GM19463 (cell line): Measurements from ENCODE around the gene SIK3.

ENCODE experiments used
- ATAC-seq: cut with Tn5 transposase; IDR thresholded peaks from one replicate; pipeline ENCODE4 v1.9.1; 2021; ENCODE audit warnings: mild to moderate bottlenecking, moderate library complexity; ENCODE audit not compliant: unreplicated experiment

Gene SIK3

GRCh38 chr11:116829525-116830183 is 268.6 kb downstream of the SIK3 start, which contains the start of gene APOC3:
Gene APOC3 (plus strand): TSS chr11:116829907. CDS start chr11:116830583, 676 bp downstream.
- no peak for ATAC-seq

- no peak for ATAC-seq
Measured at GRCh38 chr11:116828632-116829524, 269.4 kb downstream of the SIK3 start.

- ATAC-seq, result no peak
Measured at GRCh38 chr11:116827461-116827860, 270.8 kb downstream of the SIK3 start.

GRCh38 chr11:116826751-116827431 is 271.3 kb downstream of the SIK3 start:
- ATAC-seq, result no peak

GRCh38 chr11:116825854-116826750 is 272.1 kb downstream of the SIK3 start:
- no peak for ATAC-seq

- no peak for ATAC-seq
Measured at GRCh38 chr11:116825434-116825833, 272.8 kb downstream of the SIK3 start.

GRCh38 chr11:116823031-116823843 is 275.0 kb downstream of the SIK3 start, which contains the start of gene APOA4:
Gene APOA4 (minus strand): TSS chr11:116823304. CDS start chr11:116823191, 113 bp downstream.
- ATAC-seq, result no peak

GRCh38 chr11:116822575-116822974 is 275.7 kb downstream of the SIK3 start:
- no peak for ATAC-seq

- ATAC-seq, result no peak
Measured at GRCh38 chr11:116821050-116821918, 276.9 kb downstream of the SIK3 start.

- ATAC-seq, result no peak
Measured at GRCh38 chr11:116819049-116819448, 279.2 kb downstream of the SIK3 start.

GRCh38 chr11:116814502-116814901 is 283.7 kb downstream of the SIK3 start:
- ATAC-seq, result no peak

GRCh38 chr11:116813781-116814471 is 284.3 kb downstream of the SIK3 start:
- ATAC-seq, result no peak

GRCh38 chr11:116813170-116813569 is 285.1 kb downstream of the SIK3 start:
- no peak for ATAC-seq

GRCh38 chr11:116812109-116812508 is 286.1 kb downstream of the SIK3 start:
- no peak for ATAC-seq

GRCh38 chr11:116811194-116811593 is 287.0 kb downstream of the SIK3 start:
- ATAC-seq, result no peak

- no peak for ATAC-seq
Measured at GRCh38 chr11:116808262-116809175, 289.7 kb downstream of the SIK3 start.
